Vagina (tissue), 2 donors: Measurements from ENCODE around the gene ZFYVE21.

Experiments
- POLR2A ChIP-seq, 2 donors: fragments of 450-650 bp; IDR thresholded peaks; one replicate each; pipeline ENCODE4 v1.6.1; 2017; ENCODE audit warnings: antibody characterized with exemption in 2 of 2, mild to moderate bottlenecking in 2 of 2, moderate library complexity in 2 of 2
- POLR2AphosphoS5 ChIP-seq, 2 donors: sonication (generic); formaldehyde crosslinking; IDR thresholded peaks; one replicate each; pipeline ENCODE4 v1.9.0; 2017; ENCODE audit warnings: antibody characterized with exemption in 2 of 2, mild to moderate bottlenecking in 2 of 2, low read depth in 1 of 2; ENCODE audit not compliant: insufficient read depth in 1 of 2
- TF ChIP-seq, protein P1 (sequence below), 3 experiments: fragments of 450-650 bp in 2 of 3; fragments of 200-600 bp in 1 of 3; sonication (generic) in 1 of 3; IDR thresholded peaks; one replicate each; pipeline ENCODE4 v1.5.1; 2017 to 2019; ENCODE audit warnings: antibody characterized with exemption in 3 of 3, mild to moderate bottlenecking in 2 of 3, moderate library complexity in 2 of 3

DNA sequence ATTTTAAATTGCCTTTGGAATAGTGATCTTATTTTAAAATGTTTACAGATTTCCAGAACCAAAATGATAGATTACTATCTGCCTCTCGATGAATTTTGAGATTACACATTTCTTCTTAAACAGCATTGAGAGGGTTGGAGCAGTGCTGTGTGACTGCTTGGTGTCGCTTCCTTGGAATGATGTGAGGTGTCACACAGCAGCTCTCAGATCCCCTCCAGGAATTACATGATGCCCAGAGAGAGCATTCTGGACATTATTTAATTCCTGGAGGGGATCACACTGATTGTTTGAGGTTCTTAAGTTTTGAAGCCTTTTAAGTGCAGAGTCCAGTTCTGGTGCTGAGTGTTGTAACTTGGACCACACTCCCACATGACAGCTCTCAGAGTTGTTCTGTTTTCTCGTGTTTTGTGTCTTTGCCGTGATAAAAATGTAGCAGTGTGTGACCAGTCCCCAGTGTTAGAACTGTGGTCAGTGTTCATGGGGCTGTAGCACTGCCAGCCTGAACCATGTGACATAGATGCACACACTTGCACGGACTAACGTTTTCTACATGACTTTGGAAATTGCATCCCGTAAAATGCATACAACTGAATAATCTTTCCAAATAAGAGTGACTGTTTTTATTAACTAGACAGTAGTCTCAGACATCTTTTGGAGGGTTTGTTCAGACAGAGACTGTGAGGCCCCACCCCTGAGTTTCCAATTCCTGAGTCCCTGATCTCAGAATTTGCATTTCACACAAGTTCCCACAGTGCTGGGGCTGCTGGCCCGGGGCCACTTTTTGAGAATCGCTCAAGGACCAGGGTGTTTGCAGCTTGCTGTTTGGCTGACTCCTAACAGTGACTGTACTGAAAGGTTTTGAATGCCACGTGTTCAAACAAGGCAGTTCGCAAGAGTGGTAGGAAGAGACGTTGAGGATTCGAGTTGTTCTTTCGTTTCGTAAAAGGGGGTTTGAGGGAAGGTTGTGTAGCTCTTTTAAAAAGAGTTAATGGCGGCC lies 26.4 kb upstream of the ZFYVE21 start:
- TF ChIP-seq, protein P1, sequence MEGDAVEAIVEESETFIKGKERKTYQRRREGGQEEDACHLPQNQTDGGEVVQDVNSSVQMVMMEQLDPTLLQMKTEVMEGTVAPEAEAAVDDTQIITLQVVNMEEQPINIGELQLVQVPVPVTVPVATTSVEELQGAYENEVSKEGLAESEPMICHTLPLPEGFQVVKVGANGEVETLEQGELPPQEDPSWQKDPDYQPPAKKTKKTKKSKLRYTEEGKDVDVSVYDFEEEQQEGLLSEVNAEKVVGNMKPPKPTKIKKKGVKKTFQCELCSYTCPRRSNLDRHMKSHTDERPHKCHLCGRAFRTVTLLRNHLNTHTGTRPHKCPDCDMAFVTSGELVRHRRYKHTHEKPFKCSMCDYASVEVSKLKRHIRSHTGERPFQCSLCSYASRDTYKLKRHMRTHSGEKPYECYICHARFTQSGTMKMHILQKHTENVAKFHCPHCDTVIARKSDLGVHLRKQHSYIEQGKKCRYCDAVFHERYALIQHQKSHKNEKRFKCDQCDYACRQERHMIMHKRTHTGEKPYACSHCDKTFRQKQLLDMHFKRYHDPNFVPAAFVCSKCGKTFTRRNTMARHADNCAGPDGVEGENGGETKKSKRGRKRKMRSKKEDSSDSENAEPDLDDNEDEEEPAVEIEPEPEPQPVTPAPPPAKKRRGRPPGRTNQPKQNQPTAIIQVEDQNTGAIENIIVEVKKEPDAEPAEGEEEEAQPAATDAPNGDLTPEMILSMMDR (IDR thresholded peaks at IDR 0.05) = no peak
- TF ChIP-seq POLR2A (IDR thresholded peaks at IDR 0.05) (no peak), POLR2AphosphoS5 (IDR thresholded peaks at IDR 0.05; ENCODE audit: insufficient read depth in 1 of 2, low read depth in 1 of 2) (no peak)
